Naive thymus-derived CD4-positive, alpha-beta T cell (primary cell): Measurements from ENCODE around the gene KCNT1. TPM values are rescaled to one million over a fixed set of nuclear protein-coding genes. Genes with fewer than 3 reads are reported as not detected.

Experiments used
- ATAC-seq: fragments of 150-1000 bp; cut with Tn5 transposase; 2 replicates; pipeline ENCODE4 v1.10.0; 2021; ENCODE audit warnings: mild to moderate bottlenecking, moderate library complexity
- CTCF ChIA-PET: fragments of 350-600 bp; sonication (Branson Sonifier 250); formaldehyde crosslinking; loops from one replicate; lab custom pipeline; 2021; ENCODE audit warnings: antibody characterized with exemption; lab: Charles Lee
- POLR2A ChIA-PET: fragments of 350-600 bp; sonication (Branson Sonifier 250); formaldehyde crosslinking; loops from one replicate; lab custom pipeline; 2021; ENCODE audit warnings: antibody characterized with exemption, inconsistent platforms; lab: Charles Lee
- DNase-seq, 9 donors: peaks; one replicate each; pipeline versions ENCODE4 v3.0.0 to v3.0.0-alpha.2; 2020 to 2022; ENCODE audit warnings: mixed read lengths in 1 of 9
- H3K27ac ChIP-seq: one replicate; pipeline ENCODE4 v1.7.0; 2013; ENCODE audit warnings: mild to moderate bottlenecking, low read depth, low read length, moderate library complexity
- H3K27me3 ChIP-seq, 2 donors: one replicate each; pipeline ENCODE4 v1.7.0; 2013; ENCODE audit warnings: low read length in 2 of 2, mild to moderate bottlenecking in 2 of 2, moderate library complexity in 2 of 2; ENCODE audit not compliant: control insufficient read depth in 2 of 2, insufficient read depth in 2 of 2
- H3K36me3 ChIP-seq, 3 experiments: 1 replicate in 2 of 3; 2 replicates in 1 of 3; pipeline ENCODE4 v1.7.0; 2013; ENCODE audit warnings: low read length in 3 of 3, mild to moderate bottlenecking in 3 of 3, moderate library complexity in 1 of 3; ENCODE audit not compliant: insufficient read depth in 3 of 3, control insufficient read depth in 2 of 3
- H3K4me1 ChIP-seq, 2 donors: one replicate each; pipeline ENCODE4 v1.7.0; 2013; ENCODE audit warnings: low read length in 2 of 2, mild to moderate bottlenecking in 2 of 2, moderate library complexity in 1 of 2; ENCODE audit not compliant: control insufficient read depth in 2 of 2, insufficient read depth in 2 of 2
- H3K4me3 ChIP-seq: 2 replicates; pipeline ENCODE4 v1.7.0; 2013; ENCODE audit warnings: mild to moderate bottlenecking, low read length
- H3K9me3 ChIP-seq, 3 experiments: 1 replicate in 2 of 3; 2 replicates in 1 of 3; pipeline ENCODE4 v1.7.0; 2013; ENCODE audit warnings: low read length in 3 of 3; ENCODE audit not compliant: control insufficient read depth in 2 of 3
- H3K27ac Mint-ChIP-seq, 9 donors: one replicate each; pipeline ENCODE4 v1.8.0; 2020 to 2022; ENCODE audit warnings: mixed read lengths in 9 of 9, mild to moderate bottlenecking in 8 of 9, moderate library complexity in 5 of 9, inconsistent platforms in 2 of 9
- H3K27me3 Mint-ChIP-seq, 5 donors: one replicate each; pipeline ENCODE4 v1.8.0; 2021 to 2022; ENCODE audit warnings: mixed read lengths in 5 of 5, mild to moderate bottlenecking in 1 of 5
- H3K36me3 Mint-ChIP-seq, 5 donors: one replicate each; pipeline ENCODE4 v1.8.0; 2020 to 2022; ENCODE audit warnings: mixed read lengths in 5 of 5, mild to moderate bottlenecking in 3 of 5, inconsistent platforms in 1 of 5
- H3K4me1 Mint-ChIP-seq, 7 donors: one replicate each; pipeline ENCODE4 v1.8.0; 2020 to 2022; ENCODE audit warnings: mixed read lengths in 7 of 7, mild to moderate bottlenecking in 3 of 7, inconsistent platforms in 1 of 7
- H3K4me3 Mint-ChIP-seq, 10 donors: one replicate each; pipeline ENCODE4 v1.8.0; 2020 to 2022; ENCODE audit warnings: mild to moderate bottlenecking in 10 of 10, mixed read lengths in 10 of 10, moderate library complexity in 6 of 10, inconsistent platforms in 2 of 10
- H3K9me3 Mint-ChIP-seq, 11 donors: one replicate each; pipeline ENCODE4 v1.8.0; 2020 to 2022; ENCODE audit warnings: mixed read lengths in 11 of 11, mild to moderate bottlenecking in 4 of 11, inconsistent platforms in 1 of 11, moderate library complexity in 1 of 11
- intact Hi-C, 2 donors: fragments of 100-400 bp; cut with micrococcal nuclease; formaldehyde crosslinking; loops; one replicate each; pipeline ENCODE4 v1.15.1; 2023
- polyA plus RNA-seq, 2 donors: library from polyadenylated mRNA; unstranded; fragments of 300-500 nt; fragmentation: Illumina TruSeq; gene quantifications; one replicate each; pipeline ENCODE4 v1.2.3, GENCODE V29; 2021
- total RNA-seq, 6 experiments: library from RNA in 5 of 6; stranded (reverse) in 5 of 6; gene quantifications; 1 replicate in 5 of 6; 2 replicates in 1 of 6; pipeline ENCODE4 v1.2.3 and lab custom pipeline; 2021 to 2026

Gene KCNT1
- total and polyA plus RNA-seq, 7 experiments from 2014 or later = 0.29 TPM; not detected in 6

GRCh38 chr9:135815830-135816650 is 114.1 kb downstream of the KCNT1 start:
- Histone ChIP-seq H3K36me3 (peaks cover 0 to 84% (median 8%) of the 10 kb centered on the region in 3 experiments), H3K27ac (no peak overlapping the region), H3K4me3 (no peak overlapping the region), H3K27me3 (no peaks in the 10 kb centered on the region), H3K9me3 (no peaks in the 10 kb centered on the region), H3K4me1 (no peaks in the 10 kb centered on the region)
- Mint-ChIP-seq H3K27ac (peak overlapping the region in 2 of 9 donors; percentile 13 to 14), H3K9me3 (no peaks in the 10 kb centered on the region), H3K36me3 (peaks cover 3 to 76% (median 25%) of the 10 kb centered on the region in 5 donors), H3K4me1 (no peaks in the 10 kb centered on the region), H3K27me3 (no peaks in the 10 kb centered on the region), H3K4me3 (no peak overlapping the region)
- no peak for DNase-seq
- CTCF ChIA-PET = no interaction called here
- POLR2A ChIA-PET = interaction anchor here (0.7 kb wide), 1 partner anchor 12 kb away, joined by 3 read pairs; no protein-coding TSS in a partner anchor
- intact Hi-C loops = no loop called here
- no peak for ATAC-seq

- Histone ChIP-seq H3K9me3 (no peaks in the 10 kb centered on the region), H3K36me3 (peaks cover 0 to 84% (median 8%) of the 10 kb centered on the region in 3 experiments), H3K4me1 (no peaks in the 10 kb centered on the region), H3K27me3 (no peaks in the 10 kb centered on the region), H3K4me3 (no peak overlapping the region), H3K27ac (no peak overlapping the region)
- H3K36me3 Mint-ChIP-seq = peaks cover 0 to 75% (median 23%) of the 10 kb centered on the region in 5 donors
- H3K27me3 Mint-ChIP-seq = no peaks in the 10 kb centered on the region
- ATAC-seq = no peak
- H3K9me3 Mint-ChIP-seq = no peaks in the 10 kb centered on the region
- CTCF ChIA-PET = no interaction called here
- intact Hi-C loops = no loop called here
- POLR2A ChIA-PET = no interaction called here
- H3K27ac Mint-ChIP-seq = peak overlapping the region in 1 of 9 donors; percentile 14
- no peak for DNase-seq
- H3K4me1 Mint-ChIP-seq = no peaks in the 10 kb centered on the region
- H3K4me3 Mint-ChIP-seq = no peak overlapping the region
Measured at GRCh38 chr9:135816651-135816970, 114.6 kb downstream of the KCNT1 start.

- no peak overlapping the region for H3K4me3 Mint-ChIP-seq
- H3K4me1 Mint-ChIP-seq = peaks cover 0 to 5% (median 0%) of the 10 kb centered on the region in 7 donors
- Histone ChIP-seq H3K4me3 (no peak overlapping the region), H3K27ac (no peak overlapping the region), H3K27me3 (no peaks in the 10 kb centered on the region), H3K9me3 (no peaks in the 10 kb centered on the region), H3K36me3 (peaks cover 0 to 92% (median 8%) of the 10 kb centered on the region in 3 experiments), H3K4me1 (no peaks in the 10 kb centered on the region)
- H3K36me3 Mint-ChIP-seq = peaks cover 0 to 79% (median 27%) of the 10 kb centered on the region in 5 donors
- H3K27ac Mint-ChIP-seq = no peak overlapping the region
- intact Hi-C loops = no loop called here
- no peaks in the 10 kb centered on the region for H3K27me3 Mint-ChIP-seq
- POLR2A ChIA-PET = no interaction called here
- no peaks in the 10 kb centered on the region for H3K9me3 Mint-ChIP-seq
- no peak for ATAC-seq
- DNase-seq = no peak
- CTCF ChIA-PET = no interaction called here
Measured at GRCh38 chr9:135817951-135818717, 116.1 kb downstream of the KCNT1 start.

DNA sequence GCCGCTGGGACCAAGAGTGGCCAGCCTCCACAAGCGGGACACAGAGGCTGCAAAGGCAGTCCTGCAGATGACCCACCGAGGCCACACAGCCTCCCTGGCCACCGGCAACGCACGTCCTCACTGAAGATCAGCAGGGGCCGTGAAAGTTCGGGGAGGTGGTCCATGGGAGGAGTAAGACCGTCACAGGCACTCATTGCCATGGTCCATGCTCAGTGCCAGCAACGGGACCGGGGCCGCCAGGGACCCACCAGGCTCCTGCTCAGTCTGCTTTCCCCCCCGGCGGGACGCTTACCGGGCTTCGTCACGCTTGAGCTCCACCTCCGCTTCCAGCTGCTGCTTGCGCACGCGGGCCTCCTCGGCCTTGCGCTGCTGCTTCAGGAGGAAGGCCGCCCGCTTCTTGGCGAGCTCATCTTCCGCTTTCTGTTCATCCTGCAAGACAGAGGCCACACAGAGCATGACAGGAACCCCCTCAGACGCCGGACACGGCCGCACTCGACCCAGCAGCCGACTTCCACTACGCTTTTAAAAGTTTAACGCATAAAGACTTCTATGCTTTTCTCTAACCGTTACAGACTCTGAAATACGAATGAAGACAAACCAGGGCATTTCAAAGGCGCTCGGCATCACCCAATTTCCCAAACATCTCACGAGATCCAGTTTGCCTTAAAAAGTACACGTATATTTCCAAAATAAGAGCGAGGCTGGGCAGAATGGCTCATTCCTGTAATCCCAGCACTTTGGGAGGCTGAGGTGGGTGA is 116.9 kb downstream of the KCNT1 start:
- ChIA-PET CTCF (no interaction called here), POLR2A (no interaction called here)
- H3K36me3 ChIP-seq = peaks cover 5 to 94% (median 8%) of the 10 kb centered on the region in 3 experiments
- H3K27me3 ChIP-seq = no peaks in the 10 kb centered on the region
- peaks cover 0 to 5% (median 0%) of the 10 kb centered on the region in 7 donors for H3K4me1 Mint-ChIP-seq
- H3K9me3 ChIP-seq = no peaks in the 10 kb centered on the region
- intact Hi-C loops = no loop called here
- H3K27ac ChIP-seq = no peak overlapping the region
- H3K9me3 Mint-ChIP-seq = no peaks in the 10 kb centered on the region
- no peaks in the 10 kb centered on the region for H3K4me1 ChIP-seq
- H3K27ac Mint-ChIP-seq = no peak overlapping the region
- no peaks in the 10 kb centered on the region for H3K27me3 Mint-ChIP-seq
- peaks cover 0 to 81% (median 32%) of the 10 kb centered on the region in 5 donors for H3K36me3 Mint-ChIP-seq
- ATAC-seq = no peak
- no peak overlapping the region for H3K4me3 ChIP-seq
- no peak overlapping the region for H3K4me3 Mint-ChIP-seq
- no peak for DNase-seq

DNA sequence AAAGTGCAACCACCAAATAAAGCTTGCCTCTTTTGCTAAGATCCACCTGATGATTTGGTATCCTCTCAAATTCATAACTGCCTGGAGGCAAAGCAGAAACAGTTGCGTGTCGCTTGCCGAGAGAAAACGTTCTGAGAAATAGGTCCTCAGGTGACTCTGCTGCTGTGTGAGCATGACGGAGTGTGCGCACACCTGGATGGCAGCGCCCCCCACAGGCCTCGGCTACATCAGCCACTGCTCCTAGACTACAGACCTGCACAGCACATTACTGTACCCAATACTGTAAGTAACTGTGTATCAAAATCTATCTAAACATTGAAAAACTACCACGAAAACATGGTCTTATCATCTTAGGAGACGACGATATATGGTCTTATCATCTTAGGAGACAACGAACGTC is 117.9 kb downstream of the KCNT1 start:
- H3K36me3 ChIP-seq = peaks cover 7 to 94% (median 8%) of the 10 kb centered on the region in 3 experiments
- no peaks in the 10 kb centered on the region for H3K27me3 Mint-ChIP-seq
- ChIA-PET CTCF (no interaction called here), POLR2A (no interaction called here)
- ATAC-seq (no peak), DNase-seq (no peak)
- H3K9me3 Mint-ChIP-seq = no peaks in the 10 kb centered on the region
- H3K27ac ChIP-seq = no peak overlapping the region
- peaks cover 0 to 5% (median 0%) of the 10 kb centered on the region in 7 donors for H3K4me1 Mint-ChIP-seq
- intact Hi-C loops = no loop called here
- H3K27me3 ChIP-seq = no peaks in the 10 kb centered on the region
- H3K4me3 Mint-ChIP-seq = no peak overlapping the region
- no peak overlapping the region for H3K4me3 ChIP-seq
- no peak overlapping the region for H3K27ac Mint-ChIP-seq
- H3K36me3 Mint-ChIP-seq = peaks cover 0 to 79% (median 27%) of the 10 kb centered on the region in 5 donors
- H3K9me3 ChIP-seq = no peaks in the 10 kb centered on the region
- H3K4me1 ChIP-seq = no peaks in the 10 kb centered on the region

GRCh38 chr9:135820661-135821060 is 118.7 kb downstream of the KCNT1 start:
- Mint-ChIP-seq H3K4me1 (peaks cover 0 to 12% (median 0%) of the 10 kb centered on the region in 7 donors), H3K36me3 (peaks cover 0 to 80% (median 32%) of the 10 kb centered on the region in 5 donors), H3K27ac (no peak overlapping the region), H3K9me3 (no peaks in the 10 kb centered on the region), H3K4me3 (no peak overlapping the region), H3K27me3 (no peaks in the 10 kb centered on the region)
- ATAC-seq = no peak
- DNase-seq = no peak
- peaks cover 7 to 94% (median 8%) of the 10 kb centered on the region in 3 experiments for H3K36me3 ChIP-seq
- no peak overlapping the region for H3K27ac ChIP-seq
- intact Hi-C loops = no loop called here
- H3K9me3 ChIP-seq = no peaks in the 10 kb centered on the region
- no peaks in the 10 kb centered on the region for H3K4me1 ChIP-seq
- no peaks in the 10 kb centered on the region for H3K27me3 ChIP-seq
- ChIA-PET POLR2A (interaction anchor here (0.6 kb wide), 1 partner anchor 1603 kb away, joined by 5 read pairs; the partner anchor contains the start of gene NOXA1), CTCF (no interaction called here)
- H3K4me3 ChIP-seq = no peak overlapping the region
